ENCODE measurements around the gene ECHDC1.
"Not testable (repeated sequence)": the region's sequence is repeated elsewhere in the genome, so short reads cannot be mapped to it uniquely, and the experiment has no call there.

ECHDC1 gene

GRCh38 chr6:127342296-127342945 is 988 bp downstream of the ECHDC1 start:
- no peak for DNase-seq (ENCODE audit: low spot score)

GRCh38 chr6:127341471-127342202 is 1.8 kb downstream of the ECHDC1 start:
- no peak for DNase-seq (ENCODE audit: low spot score)

- DNase-seq (ENCODE audit: low spot score): no peak
These were observed 3.2 kb downstream of the ECHDC1 start for GRCh38 chr6:127340171-127340570.

- DNase-seq (ENCODE audit: low spot score): no peak
These were observed 4.5 kb downstream of the ECHDC1 start for GRCh38 chr6:127338936-127339335.

GRCh38 chr6:127332383-127332961 is 10.9 kb downstream of the ECHDC1 start:
- DNase-seq (ENCODE audit: low spot score): no peak

- DNase-seq (ENCODE audit: low spot score): not testable (repeated sequence)
These were observed 12.2 kb downstream of the ECHDC1 start for GRCh38 chr6:127331256-127331655.

- no peak for DNase-seq (ENCODE audit: low spot score)
These were observed 15.3 kb downstream of the ECHDC1 start for GRCh38 chr6:127328043-127328609.

GRCh38 chr6:127319686-127320085 is 23.7 kb downstream of the ECHDC1 start:
- DNase-seq (ENCODE audit: low spot score): no peak

- no peak for DNase-seq (ENCODE audit: low spot score)
These were observed 25.9 kb downstream of the ECHDC1 start for GRCh38 chr6:127317388-127318128.

- DNase-seq (ENCODE audit: low spot score): no peak
These were observed 37.7 kb downstream of the ECHDC1 start for GRCh38 chr6:127305741-127306140.

GRCh38 chr6:127303917-127304316 is 39.5 kb downstream of the ECHDC1 start:
- DNase-seq (ENCODE audit: low spot score): no peak

GRCh38 chr6:127302728-127303660 is 40.4 kb downstream of the ECHDC1 start:
- DNase-seq (ENCODE audit: low spot score): peak; percentile 53

GRCh38 chr6:127301199-127301700 is 42.2 kb downstream of the ECHDC1 start:
- no peak for DNase-seq (ENCODE audit: low spot score)

GRCh38 chr6:127300411-127300810 is 43.0 kb downstream of the ECHDC1 start:
- DNase-seq (ENCODE audit: low spot score): no peak

GRCh38 chr6:127299522-127300240 is 43.7 kb downstream of the ECHDC1 start:
- DNase-seq (ENCODE audit: low spot score): no peak

GRCh38 chr6:127298475-127298874 is 44.9 kb downstream of the ECHDC1 start:
- DNase-seq (ENCODE audit: low spot score): no peak

GRCh38 chr6:127297502-127298070 is 45.8 kb downstream of the ECHDC1 start:
- DNase-seq (ENCODE audit: low spot score): no peak

- DNase-seq (ENCODE audit: low spot score): no peak
These were observed 51.9 kb downstream of the ECHDC1 start for GRCh38 chr6:127291495-127291894.

GRCh38 chr6:127290391-127291265 is 52.8 kb downstream of the ECHDC1 start:
- no peak for DNase-seq (ENCODE audit: low spot score)
